Renal cortical epithelial cell (primary cell): ENCODE measurements around the gene MRGPRF. TPM values are rescaled to one million over a fixed set of nuclear protein-coding genes. Genes with fewer than 3 reads are reported as not detected.

Source experiments
- DNase-seq: peaks from one replicate; pipeline ENCODE4 v3.0.0-alpha.2; 2011; ENCODE audit warnings: low read depth
- total RNA-seq: library from RNA; depleted of rRNA; stranded (reverse); fragments of >200 nt; gene quantifications from 2 replicates; pipeline ENCODE4 v1.2.3, GENCODE V29; 2014

MRGPRF gene
- total RNA-seq, 1 donor from 2014 or later: 0.10 TPM

DNA sequence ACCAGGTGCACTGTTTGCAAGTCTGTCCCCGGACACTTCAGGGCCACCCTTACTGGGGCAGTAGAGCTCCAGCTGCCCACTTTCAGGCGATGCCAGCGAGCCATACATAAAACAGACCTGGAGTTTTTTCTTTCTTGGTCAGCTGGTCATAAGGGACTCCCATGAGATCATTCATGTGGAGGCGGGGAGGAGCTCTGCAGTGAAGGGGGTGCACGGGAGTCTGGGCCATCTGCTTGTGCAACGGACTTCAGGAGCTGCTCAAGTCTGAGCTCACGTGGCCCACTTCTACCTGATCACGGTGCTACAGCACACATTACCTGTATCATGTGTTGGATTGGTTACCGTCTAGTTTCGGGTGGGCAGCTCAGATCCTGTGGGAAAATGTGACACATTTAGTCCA lies 9.2 kb upstream of the MRGPRF start:
- no peak for DNase-seq

DNA sequence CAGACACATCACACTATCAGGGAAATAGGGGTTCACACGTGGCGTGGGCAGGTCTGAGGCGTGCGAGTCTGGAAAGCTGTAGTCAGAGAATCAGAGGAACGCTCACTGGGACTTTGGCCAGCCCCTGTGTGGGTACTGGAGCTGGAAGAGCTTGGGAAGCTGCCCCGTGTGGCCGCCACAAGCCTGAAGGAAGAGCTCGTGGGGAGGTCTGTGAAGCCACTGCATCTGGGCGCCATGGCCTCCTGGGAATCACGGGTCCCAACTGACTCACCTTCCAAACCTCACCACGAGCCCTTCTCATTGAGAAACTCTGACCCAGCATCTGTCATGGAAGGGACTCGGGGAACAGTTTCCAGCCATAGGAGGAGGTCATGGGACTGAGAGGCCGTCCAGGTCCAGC lies 5.9 kb upstream of the MRGPRF start:
- peak; percentile 59 for DNase-seq

DNA sequence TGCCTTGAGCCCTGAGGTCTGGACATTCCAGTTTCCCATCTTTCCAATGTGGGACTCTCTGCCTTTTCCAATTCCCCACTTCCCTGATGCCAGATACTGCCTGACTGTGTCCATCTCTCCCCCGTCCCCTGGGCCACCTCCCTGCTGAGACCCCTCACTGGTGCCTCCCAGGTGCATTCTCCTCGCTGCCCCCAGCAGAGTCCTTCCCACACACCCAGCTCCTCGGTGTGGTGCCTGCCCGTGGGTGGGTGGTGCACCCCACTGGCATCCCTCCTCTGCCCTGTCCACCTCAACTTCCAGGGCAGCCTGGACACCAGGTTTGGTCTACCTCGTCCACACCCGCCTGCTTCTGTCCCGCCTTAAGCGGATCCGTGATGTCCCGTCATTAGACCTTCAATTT lies 4.9 kb upstream of the MRGPRF start:
- no peak for DNase-seq

DNA sequence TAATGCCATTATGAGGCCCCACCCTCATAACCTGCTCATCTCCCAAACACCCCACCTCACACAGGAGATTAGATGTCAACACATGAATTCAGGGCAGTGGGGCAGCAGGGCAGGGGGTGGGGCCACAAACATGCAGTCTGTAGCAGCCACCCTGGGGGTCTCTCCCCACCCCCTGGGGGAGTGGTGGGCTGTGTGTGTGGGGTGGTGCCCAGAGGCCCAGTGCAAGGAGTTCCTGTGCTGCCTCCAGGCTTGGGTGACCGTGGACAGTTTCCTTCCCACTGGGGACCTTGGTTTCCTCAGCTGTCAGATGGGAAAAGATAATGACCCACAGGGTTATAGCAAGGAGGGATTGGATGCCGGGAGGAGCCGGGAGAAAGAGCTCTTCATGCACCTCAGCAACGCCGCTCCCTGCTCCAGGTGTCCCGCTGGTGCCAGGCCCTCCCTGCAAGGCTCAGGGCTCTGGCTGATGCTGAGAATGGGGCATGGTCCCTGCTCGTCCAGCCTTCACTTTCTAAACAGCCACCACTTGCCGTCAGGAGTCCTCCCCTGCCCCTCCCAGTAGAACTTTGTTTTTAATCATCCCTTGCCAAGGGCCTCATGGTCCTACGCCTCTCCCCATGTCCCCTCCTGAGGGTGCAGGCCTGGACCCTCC lies 2.0 kb upstream of the MRGPRF start:
- DNase-seq: no peak

DNA sequence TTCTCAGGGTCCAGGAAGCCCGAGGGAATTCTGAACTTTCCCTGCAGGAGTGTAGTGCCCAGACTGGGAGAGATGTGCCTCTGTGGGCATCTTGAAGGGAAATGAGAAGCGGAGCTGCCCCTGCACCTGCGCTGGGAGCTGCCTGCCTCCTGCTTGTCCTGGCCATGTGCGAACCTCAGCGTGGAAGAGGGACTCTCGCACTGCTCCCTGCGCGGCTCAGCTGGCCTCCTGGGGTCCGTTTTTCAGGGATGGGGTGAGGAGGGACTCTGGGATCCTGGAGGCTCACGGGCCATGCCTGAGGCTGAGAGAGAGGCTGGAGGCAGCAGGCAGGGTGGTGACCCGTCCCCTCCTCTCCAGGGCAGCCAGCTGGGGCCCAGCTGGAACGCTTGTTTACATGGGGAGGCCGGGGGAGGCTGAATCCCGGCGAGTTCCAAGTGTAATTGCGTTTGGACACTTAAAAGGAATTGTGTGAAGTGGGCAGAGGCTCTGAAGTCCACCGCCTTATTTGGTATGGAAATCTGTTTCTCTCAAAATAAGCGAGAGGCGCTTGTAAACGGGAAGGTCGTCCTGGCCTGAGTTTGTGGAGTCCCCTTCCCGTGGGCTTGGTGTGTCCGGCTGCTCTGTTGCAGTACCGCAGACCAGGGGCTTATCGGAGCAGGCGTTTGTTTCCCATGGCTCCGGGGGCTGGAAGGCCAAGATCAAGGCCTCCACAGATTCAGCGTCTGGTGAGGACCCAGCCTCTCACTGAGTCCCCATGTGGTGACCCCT lies 1.2 kb upstream of the MRGPRF start:
- DNase-seq: no peak

DNA sequence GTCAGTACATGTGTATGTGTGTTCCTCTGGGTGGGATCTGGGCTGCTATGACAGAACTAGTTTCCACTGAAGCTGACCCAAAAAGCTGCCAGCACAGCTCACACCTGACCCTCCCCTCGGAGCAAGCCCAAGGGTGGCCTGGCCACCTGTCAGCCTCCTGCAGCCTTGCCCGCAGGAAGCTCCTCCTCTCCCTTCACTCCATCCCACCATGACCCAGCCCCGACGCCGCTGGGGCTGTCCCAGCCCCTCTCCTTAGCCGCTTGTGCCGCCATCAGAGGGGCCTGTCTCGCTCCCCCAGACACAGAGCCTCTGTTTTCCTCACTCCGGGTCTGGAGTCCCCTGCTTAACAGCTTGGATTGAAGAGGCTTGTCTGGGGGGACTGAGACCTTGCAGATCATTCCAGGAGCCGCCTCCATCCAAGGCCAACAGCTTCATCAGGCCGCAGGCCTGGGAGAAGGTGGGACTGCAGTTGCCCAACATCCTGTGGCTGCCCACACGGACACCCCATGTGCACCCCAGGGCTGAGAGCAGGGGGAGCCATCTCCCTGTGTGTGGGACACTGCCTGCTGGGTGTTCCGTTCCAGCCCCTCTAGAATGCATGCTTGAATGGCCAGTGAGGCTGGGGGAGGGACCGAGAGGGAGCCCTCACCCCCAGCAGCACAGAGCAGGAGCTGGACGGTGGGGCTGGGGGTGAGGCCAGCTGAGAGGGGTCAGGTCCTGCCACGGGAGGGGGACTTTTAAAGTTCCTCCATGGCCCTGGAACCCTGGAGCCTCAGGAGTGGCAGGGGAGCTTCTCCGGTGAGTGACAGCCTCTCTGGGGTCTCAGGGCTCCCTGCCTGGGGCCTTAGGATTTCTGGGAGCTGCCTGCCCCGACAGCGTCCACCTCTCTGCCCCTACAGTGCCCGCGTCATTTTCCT lies 696 bp downstream of the MRGPRF start:
- DNase-seq: no peak

DNA sequence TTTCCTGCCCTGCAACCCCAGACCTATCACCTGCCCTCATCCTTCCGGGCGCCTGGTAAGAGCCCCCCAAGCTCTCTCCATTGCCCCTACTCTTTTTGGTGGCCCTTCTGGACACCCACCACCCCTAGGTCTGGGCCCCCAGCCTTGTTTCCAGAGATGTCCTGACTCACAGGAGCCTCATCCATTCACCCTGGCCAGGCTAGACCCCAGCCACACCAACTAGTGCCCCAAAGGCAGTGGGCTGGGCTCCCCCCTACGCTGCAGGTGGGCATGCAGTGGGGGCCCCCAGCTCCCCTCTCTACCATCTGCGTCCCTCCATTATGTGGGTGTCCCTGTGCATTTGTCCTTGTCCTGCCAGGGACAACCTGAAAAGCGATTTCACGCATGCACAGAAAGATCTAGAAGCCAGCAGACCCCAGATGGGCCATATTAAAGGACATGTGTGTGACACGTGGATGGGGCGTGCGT lies 1.4 kb downstream of the MRGPRF start:
- no peak for DNase-seq

DNA sequence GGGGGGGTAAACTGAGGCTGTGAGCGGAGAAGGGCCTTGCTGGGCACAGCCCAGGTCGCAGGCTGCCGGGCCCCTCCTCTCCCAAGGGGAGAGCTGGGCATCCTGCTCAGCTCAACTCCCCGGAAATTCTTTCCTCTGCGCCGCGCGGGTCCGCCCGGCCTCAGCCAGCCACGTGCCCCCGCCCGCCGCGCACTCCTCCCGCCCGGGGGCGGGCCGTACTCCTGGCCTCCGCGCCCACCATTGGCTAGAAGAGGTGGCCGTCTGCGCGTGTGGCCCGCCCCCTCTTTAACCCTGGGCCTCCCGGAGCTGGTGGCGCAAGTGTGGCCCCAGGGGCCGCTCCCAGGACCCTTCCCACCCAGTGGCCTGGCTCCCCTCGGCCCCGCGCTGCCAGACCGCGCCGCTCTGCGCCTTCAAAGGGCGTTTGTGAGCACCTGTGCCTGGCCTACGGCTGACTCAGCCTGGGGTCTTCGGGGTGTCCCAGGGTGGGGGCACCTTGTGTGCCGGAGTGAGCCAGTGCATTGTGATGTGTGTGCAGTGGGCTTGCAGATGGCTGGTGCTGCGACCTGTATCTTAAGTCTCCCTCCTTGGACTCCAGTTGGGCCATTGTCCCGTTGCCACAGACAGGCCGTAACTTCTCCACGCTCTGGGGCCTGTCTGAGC lies 2.0 kb downstream of the MRGPRF start:
- peak; percentile 23 for DNase-seq

DNA sequence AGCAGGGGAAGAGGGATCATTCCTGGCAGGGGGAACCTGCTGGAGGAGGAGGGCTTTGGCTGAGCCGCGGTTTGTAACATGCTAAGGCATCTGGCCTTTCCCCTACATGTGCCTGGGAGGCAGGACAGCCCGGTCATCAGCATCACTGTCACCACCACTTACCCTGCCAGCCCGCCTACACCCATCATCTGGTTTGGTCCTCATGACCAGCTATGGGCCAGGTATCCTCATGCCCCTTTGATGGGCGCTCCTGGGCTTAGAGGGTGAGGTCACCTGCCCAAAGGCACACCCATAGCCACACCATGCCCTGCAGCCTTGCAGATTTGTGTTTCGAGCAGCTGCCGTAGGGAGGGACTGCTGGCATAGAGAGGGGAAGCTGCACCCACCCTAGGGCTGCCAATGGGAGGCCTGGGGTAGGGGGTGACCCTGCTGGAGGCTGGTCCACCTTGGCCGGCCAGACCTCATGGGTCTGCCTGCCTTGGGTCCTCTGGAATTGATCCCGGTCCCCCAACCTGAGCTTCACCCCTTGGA lies 2.6 kb downstream of the MRGPRF start:
- no peak for DNase-seq

DNA sequence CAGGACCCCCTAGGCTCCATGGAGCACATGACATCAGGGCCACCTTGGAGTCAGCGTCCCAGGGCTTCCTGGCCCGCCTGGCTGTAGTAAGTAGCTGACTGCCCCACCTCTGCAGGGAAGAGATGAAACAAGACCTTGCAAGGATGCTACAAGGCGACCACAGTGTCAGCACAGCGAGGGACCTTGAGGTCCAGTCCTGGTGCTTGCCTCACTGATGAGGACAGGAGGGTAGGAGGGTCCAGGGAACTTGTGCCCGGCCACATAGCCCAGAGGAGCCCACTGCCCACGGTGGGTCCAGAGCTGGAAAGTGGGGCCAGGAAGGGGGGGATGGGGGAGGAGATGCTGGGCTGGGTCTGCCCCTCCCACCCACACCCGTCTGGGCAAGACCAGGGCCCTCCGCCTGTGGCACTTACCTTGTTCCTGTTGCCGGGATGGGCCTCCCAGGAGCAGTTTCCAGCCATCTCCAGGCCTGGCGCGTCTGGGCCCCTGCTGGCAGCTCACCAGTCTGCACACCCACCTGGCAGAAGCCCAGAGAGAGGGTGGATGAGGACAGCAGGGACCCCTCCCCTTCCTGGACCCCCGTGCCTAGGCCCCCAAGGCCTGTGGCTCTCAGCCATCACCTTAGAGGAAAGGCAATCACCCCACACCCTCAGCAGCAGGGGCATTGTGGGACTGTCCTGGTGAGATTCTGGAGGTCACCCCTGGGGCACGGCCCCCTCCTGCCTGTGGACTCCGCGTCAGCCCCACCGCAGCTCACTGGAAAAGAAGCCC lies 3.4 kb downstream of the MRGPRF start:
- no peak for DNase-seq

DNA sequence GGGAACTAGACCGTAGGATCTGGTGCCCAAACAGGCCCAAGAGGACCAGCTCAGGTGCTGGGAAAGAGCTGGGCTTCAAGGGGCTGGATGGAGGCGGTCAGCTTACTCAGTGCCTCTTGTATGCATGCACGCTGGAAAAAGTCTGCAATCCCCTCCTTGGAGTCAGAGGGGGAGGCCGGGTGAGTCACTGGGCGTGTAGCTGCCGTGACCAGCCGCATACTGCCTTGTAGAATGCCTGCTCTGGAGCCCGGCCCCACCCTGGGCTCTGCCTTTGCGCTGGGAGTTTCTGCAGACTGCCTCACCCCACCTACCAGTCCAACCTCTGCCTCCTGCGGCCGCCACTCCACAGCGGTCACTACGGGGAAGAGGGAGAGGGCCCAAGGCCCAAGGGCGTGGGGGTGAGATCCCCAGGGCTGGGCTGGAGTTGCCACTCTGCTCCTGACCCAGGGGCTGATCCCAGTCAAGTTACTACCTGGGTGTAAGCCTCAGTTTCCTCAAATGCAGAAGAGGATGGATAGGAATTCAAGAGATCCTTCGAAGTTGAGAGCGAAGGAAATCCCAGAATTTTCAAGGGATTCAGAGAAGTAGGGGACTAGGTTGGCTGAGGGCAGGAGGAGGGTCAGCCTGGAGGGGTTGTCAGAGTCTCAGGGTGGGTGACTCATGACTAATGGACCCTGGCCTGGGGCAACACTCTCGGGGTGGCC lies 4.2 kb downstream of the MRGPRF start:
- peak; percentile 93 for DNase-seq

DNA sequence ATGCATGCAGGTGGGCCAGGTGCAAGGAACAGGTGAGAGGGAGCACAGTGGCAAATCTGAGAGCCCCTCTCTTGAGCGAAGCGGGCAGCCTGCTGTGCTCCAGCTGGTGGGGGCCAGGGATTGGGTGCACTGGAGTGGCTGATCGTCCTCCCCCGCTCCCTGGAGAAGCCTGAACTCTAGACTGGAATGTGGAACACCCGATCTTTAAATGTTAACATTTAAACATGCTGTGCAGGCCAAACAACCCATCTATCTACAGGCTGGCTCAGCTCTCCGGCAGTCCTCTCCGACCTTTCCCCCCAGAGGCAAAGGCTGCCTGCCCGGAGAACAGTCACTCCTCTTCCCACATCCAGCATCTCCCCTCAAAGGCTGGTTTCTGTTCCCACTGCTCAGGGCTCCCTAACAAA lies 5.1 kb downstream of the MRGPRF start:
- DNase-seq: no peak

DNA sequence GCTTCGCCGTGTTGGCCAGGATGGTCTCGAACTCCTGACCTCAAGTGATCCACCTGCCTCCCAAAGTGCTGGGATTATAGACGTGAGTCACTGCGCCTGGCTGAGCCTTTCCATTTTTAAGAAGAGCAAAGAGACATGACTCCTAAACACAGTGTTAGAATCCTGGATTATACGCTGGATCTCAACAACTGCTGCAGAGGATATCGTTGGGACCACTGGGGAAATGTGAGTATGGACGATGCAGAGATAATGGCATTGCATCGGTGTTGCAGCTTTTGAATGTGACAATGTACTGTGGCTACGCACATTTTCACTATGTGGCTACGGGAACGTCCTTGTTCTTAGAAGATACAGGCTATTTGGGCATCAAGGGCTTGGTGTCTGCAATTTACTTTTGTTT lies 6.2 kb downstream of the MRGPRF start:
- no peak for DNase-seq

DNA sequence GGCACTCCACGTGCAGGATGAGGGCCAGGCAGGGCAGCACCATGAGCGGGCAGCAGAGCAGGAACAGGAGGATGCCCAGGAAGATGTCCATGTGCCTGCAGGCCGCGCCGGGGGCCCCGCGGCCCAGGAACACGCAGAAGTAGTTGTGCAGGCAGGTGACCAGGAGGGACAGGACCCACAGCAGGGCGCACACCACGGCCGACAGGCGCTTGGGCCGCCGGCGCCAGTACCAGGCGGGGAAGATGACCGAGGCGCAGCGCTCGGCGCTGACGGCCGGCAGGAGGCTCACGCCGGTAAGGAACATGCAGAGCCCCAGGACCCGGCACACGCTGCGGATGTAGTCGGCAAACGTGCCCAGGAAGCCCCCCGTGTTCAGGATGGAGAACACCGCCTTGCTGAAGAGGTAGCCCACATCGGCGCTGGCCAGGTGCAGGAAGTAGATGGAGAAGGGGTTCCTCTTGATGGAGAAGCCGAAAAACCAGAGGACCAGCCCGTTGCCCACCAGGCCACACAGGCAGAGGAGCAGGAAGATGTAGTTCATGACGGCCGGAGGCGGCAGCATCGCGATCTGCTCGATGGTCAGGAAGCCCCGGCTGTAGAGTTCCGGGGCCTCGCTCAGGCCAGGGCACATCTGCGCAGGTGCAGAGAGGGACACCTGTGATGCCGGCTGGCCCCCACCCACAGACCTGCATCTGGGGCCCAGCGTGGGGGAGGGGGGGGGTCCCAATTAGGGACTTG lies 7.2 kb downstream of the MRGPRF start:
- DNase-seq: no peak

DNA sequence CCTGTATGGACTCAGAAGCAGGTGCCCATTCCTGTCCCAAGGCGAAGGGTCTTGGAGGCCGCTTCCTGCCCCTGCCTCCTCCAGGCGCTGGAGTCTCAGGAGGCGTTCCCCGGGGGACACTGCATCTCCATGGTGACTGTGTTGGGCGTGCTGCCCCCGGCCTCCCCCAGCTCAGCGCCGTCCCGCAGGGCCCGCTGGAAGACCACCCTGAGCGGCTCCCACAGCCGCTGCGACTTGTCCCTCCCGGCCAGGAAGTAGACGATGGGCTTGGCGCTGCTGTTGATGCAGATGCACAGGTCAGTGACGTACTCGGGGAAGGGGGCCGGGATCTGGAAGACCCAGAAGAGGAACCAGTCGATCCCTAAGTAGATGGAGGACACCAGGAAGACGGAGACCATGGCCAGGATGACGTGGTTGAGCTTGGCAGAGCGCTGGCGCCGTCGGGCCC lies 7.8 kb downstream of the MRGPRF start:
- no peak for DNase-seq

DNA sequence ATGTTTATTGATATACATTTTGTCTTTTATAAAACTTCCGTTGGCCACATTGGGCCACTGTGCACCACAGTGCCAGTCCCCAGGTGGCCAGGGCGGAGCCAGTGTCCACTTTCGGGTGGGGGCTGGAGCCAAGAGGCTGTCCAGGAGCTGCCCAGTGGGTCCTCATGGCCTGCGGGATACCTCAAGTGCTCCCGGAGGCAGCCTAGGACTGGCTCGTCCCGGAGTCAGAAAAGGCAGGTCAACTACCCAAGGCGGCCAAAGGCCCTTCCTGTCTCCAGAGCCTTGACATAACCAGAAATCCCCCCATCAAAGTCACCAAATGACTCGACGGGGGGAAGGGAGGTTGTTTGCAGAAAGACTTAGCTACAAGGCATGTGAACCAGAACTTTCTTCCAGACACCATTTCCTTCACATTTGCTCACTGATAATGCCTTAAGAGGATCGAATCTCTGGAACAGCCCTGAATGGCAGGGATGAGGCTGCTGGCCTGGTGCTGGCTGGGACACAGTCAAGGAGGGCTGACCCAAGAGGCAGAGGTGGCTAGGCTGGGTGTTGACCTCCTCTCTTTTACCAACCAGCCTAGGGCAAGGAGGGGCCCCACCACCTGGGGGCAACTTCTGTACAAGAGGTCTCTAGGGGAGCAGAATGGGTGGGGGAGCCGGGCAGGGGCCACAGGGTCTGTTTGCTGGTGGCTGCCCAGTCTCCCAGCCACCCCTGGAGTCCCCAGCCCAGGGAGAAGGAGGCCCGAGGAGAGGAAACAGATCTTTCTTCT lies 8.4 kb downstream of the MRGPRF start:
- no peak for DNase-seq

DNA sequence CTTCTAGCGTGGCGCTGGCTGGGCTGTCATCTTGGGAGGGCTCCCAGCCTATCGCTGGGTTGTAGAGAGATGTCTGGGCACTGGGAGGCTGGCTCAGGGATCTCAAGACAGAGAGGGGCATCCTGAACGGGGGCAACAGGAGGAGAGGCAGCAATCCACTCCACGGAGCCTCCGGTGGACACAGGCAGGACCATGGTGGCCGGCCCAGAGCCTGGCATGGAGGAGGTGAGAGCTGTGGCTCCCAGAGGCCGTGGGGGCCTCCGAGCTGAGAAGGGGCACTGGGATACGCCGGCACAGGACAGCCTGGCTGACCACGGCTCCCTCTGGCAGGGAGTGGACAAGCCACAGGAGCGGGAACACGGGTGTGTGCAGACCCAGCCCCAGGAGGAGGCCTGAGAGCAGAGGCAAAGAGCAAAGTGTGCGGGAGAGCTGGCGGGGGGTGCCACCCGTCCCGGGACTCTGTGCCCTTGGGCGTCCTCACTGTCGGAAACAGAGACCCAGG lies 9.1 kb downstream of the MRGPRF start:
- no peak for DNase-seq

DNA sequence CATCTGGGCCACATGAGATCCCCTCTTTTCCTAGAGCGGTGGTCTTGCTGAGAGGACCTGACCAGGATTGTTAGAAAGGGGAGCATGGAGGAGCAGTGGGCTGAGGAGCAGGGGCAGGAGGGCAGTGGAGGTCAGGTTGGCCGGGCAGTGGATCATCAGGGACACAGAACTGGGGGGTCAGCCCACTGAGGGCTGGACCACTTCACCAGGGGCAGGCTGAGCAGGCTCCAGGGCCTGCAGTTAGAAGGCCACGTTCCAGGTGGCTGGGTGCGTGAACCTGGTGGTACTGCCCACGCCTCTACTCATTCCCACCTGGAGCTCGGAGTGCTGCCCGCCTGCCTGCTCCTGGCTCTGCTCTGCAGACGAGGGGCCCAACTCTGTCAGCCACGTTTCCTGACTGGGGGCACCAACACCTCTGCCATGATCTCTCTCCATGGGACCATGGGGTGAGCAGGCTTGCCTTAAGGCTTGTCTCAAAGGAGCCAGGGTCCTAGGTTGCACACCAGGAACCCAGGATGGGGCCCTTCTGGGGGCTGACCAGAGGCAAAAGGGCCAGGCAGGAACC lies 9.7 kb downstream of the MRGPRF start:
- no peak for DNase-seq
